Esophagus muscularis mucosa (tissue), 4 donors: ENCODE data around the gene DDIT3. TPM values are rescaled to one million over a fixed set of nuclear protein-coding genes. Genes with fewer than 3 reads are reported as not detected.

ENCODE experiments used
- DNase-seq: peaks from one replicate; pipeline ENCODE4 v3.0.0-alpha.2; 2017; ENCODE audit errors: extremely low spot score
- H3K27ac ChIP-seq, 4 donors: fragments of 200-600 bp; sonication (generic); replicated peaks in 1 of 4; 1 replicate in 3 of 4; 2 replicates in 1 of 4; pipeline ENCODE4 v1.5.1; 2016 to 2019; ENCODE audit warnings: mild to moderate bottlenecking in 1 of 4
- H3K27me3 ChIP-seq, 4 donors: fragments of 200-600 bp; sonication (generic); one replicate each; pipeline versions ENCODE4 v1.5.1 to v1.6.0; 2016 to 2019
- H3K36me3 ChIP-seq, 4 donors: fragments of 200-600 bp; sonication (generic); one replicate each; pipeline ENCODE4 v1.5.1; 2016 to 2019
- H3K4me1 ChIP-seq, 4 donors: fragments of 200-600 bp; sonication (generic); one replicate each; pipeline ENCODE4 v1.5.1; 2016 to 2019
- H3K4me3 ChIP-seq, 4 donors: fragments of 200-600 bp; sonication (generic); 1 replicate in 2 of 4; 2 replicates in 2 of 4; pipeline ENCODE4 v1.5.1; 2016 to 2019; ENCODE audit warnings: mild to moderate bottlenecking in 4 of 4, moderate library complexity in 1 of 4
- H3K9me3 ChIP-seq, 4 donors: fragments of 200-600 bp; sonication (generic); 1 replicate in 3 of 4; 2 replicates in 1 of 4; pipeline ENCODE4 v1.5.1; 2016 to 2019
- EP300 ChIP-seq: sonication (generic); formaldehyde crosslinking; IDR thresholded peaks from one replicate; pipeline ENCODE4 v1.6.1; 2017; ENCODE audit warnings: antibody characterized with exemption
- POLR2A ChIP-seq: fragments of 450-650 bp; IDR thresholded peaks from one replicate; pipeline ENCODE4 v1.6.1; 2017; ENCODE audit warnings: antibody characterized with exemption, moderate library complexity, mild to moderate bottlenecking, low read depth
- POLR2AphosphoS5 ChIP-seq, 2 donors: sonication (generic); formaldehyde crosslinking; IDR thresholded peaks; one replicate each; pipeline ENCODE4 v1.6.1; 2017; ENCODE audit warnings: antibody characterized with exemption in 2 of 2
- WGBS: methylation state at CpG from one replicate; pipeline ENCODE4 v1.1.5; 2018; 5-methylcytosine and 5-hydroxymethylcytosine counted together
- intact Hi-C: fragments of 100-400 bp; cut with DNase I; formaldehyde crosslinking; loops from one replicate; pipeline ENCODE4 v1.15.1; 2023
- total RNA-seq, 4 donors: library from RNA; depleted of rRNA; stranded (reverse); fragments of >200 nt; gene quantifications; one replicate each; pipeline versions ENCODE4 v1.1.0 to v1.2.1, GENCODE V29; 2016
- TF ChIP-seq, protein P1 (sequence below), 3 experiments: fragments of 200-600 bp in 2 of 3; fragments of 450-650 bp in 1 of 3; sonication (generic) in 2 of 3; IDR thresholded peaks; one replicate each; pipeline ENCODE4 v1.5.1; 2017 to 2019; ENCODE audit warnings: antibody characterized with exemption in 3 of 3, mild to moderate bottlenecking in 2 of 3, moderate library complexity in 1 of 3

Gene DDIT3
- total RNA-seq, 4 donors from 2014 or later = 14.4 to 43.9 (median 24.4) TPM

DNA sequence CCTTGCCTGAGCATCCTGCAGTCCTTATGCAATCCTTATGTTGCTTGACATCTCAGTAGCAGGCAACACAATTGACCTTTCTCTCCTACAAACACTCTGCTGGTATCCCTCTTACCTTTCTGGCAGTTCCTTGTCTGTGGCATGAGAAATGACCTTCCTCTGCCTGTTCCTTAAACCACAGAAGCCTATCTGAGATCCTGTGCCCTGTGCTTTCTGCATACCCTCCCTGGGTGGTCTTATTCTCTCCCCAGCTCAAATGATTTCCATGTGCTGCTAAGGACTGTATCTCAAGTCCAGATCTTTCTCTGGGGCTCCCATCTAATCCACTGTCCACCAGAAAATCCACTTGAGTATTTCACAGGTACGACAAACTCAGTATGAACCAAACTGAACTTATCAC is 38.6 kb downstream of the DDIT3 start:
- DNase-seq = no peak
- TF ChIP-seq EP300 (no peak), POLR2AphosphoS5 (IDR thresholded peaks at IDR 0.05) (no peak), POLR2A (no peak)
- TF ChIP-seq, protein P1, sequence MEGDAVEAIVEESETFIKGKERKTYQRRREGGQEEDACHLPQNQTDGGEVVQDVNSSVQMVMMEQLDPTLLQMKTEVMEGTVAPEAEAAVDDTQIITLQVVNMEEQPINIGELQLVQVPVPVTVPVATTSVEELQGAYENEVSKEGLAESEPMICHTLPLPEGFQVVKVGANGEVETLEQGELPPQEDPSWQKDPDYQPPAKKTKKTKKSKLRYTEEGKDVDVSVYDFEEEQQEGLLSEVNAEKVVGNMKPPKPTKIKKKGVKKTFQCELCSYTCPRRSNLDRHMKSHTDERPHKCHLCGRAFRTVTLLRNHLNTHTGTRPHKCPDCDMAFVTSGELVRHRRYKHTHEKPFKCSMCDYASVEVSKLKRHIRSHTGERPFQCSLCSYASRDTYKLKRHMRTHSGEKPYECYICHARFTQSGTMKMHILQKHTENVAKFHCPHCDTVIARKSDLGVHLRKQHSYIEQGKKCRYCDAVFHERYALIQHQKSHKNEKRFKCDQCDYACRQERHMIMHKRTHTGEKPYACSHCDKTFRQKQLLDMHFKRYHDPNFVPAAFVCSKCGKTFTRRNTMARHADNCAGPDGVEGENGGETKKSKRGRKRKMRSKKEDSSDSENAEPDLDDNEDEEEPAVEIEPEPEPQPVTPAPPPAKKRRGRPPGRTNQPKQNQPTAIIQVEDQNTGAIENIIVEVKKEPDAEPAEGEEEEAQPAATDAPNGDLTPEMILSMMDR (IDR thresholded peaks at IDR 0.05) = no peak
- no peaks in the 10 kb centered on the region for H3K4me1 ChIP-seq
- intact Hi-C loops = no loop called here
- peaks cover 0 to 55% (median 8%) of the 10 kb centered on the region in 4 donors for H3K27me3 ChIP-seq
- 68% methylated on average over 1 of the region's 1 CpG for WGBS
- no peak overlapping the region for H3K27ac ChIP-seq
- no peaks in the 10 kb centered on the region for H3K9me3 ChIP-seq
- no peak overlapping the region for H3K4me3 ChIP-seq
- no peaks in the 10 kb centered on the region for H3K36me3 ChIP-seq

DNA sequence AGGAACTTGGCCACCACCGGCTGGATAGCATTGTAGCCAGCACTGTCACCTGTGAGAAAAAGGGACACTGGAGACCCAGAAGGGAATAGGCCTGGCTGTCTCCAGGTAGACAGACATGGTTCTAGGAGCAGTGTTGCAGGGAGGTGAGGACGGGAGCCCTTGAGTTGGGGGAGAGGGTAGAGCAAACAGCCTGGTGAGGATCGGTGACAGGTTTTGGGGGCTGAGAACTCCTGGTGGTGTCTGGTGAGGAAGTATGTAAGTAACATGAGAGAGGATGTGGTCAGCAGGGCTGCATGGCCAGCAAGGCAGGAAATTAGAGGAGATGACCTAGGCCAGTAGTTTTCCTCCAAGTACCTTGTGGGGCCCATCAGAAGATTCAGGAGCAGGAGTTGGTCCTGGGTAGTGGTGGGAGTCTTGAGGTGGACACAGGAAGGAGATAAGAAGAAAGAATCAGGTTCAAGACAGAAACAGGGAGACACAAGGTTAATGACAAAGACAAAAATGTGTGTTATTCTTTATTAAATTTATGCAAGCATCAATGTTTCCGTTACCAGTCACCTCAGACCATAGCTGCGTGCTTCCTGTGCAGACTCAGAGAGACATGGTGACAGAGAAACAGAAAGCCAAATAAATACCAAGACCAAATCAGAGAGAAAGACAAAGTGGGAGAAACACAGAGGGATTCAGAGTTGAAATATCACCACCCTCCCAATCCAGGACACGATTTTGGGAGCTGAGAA is 40.8 kb downstream of the DDIT3 start, which contains the start of gene ARHGAP9:
ARHGAP9 (minus strand) TSS at position 491 of the 740 bp plus-strand sequence; CDS start at position 31, 460 bp downstream.
- TF ChIP-seq POLR2AphosphoS5 (IDR thresholded peaks at IDR 0.05) = no peak
- peak within 1 kb of the TSS in 3 of 4 donors; percentile 28 to 60 (median 39) for H3K27ac ChIP-seq
- H3K36me3 ChIP-seq = no peaks in the 10 kb centered on the region
- H3K4me1 ChIP-seq = peaks cover 13 to 20% (median 18%) of the 10 kb centered on the region in 4 donors
- H3K27me3 ChIP-seq = peaks cover 0 to 76% (median 26%) of the 10 kb centered on the region in 4 donors
- WGBS = 64% methylated on average over 5 of the region's 6 CpGs
- H3K4me3 ChIP-seq = no peak within 1 kb of the TSS
- no peak for DNase-seq
- H3K9me3 ChIP-seq = no peaks in the 10 kb centered on the region
- intact Hi-C loops = no loop called here

DNA sequence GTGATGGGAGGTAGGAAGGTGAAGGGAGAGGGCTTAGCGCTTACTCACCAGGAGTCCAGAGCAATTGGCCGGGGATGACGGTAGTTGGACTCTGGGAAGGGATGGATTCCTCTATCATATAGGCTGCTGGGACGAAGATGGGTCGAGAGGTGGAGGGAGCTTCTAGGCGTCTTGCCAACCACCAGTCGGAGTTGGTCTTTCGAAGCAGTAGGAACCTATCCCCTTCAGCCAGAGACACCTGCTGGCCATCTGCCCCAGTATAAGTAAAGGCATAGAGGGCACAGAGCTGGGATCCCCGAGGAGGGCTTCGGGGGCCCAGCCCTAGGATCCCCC is 41.3 kb downstream of the DDIT3 start:
- no peaks in the 10 kb centered on the region for H3K36me3 ChIP-seq

DNA sequence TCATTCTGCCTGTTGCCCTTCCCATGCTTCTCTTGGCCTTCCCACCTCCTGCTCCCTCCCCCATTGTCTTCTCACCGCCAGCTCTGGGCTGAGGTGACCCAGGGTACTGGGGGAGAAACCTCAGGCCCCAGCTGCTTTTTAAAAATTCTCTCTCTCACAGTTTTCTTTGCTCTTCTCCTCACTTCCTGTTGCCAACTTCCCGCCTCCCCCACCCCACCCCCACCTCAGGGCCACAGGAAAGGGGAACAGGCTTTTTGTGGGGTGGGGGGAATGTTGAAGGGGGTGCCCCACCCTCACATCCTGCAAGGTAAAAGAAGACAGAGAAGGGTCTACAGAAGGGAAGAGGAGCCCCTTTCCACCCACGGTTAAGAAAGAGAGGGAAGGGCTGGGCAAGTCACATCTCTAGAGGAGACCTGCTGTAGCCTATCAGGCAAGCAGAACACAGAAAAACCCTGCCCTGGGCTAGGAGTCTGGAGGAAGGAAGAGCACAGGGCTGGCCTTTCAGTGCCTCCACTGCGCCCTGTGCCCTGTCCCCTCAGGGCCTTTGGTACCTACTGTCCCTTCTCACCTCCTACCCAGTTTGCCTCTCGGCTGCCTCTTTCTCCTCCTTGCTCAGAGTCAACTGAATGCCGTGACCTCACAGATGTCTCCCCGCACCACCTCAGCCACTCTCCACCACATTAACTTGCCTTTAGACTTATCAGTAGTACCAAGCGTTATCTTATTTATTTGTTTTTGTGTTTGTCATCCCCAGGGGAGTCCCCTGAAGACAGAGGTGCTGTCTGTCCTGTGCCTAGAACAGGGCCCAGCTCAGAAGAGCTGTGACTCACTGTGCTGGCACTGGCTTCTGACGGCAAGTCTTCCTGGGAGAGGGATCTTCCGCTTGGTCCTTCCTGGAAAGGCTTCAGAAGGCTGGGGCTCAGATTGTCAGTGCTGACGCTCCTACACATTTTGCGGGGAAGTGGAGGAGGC is 42.3 kb downstream of the DDIT3 start:
- Histone ChIP-seq H3K27me3 (peaks cover 0 to 83% (median 32%) of the 10 kb centered on the region in 4 donors), H3K36me3 (no peaks in the 10 kb centered on the region), H3K4me1 (peaks cover 13 to 20% (median 18%) of the 10 kb centered on the region in 4 donors), H3K4me3 (peak overlapping the region; percentile 46 to 59 (median 50)), H3K9me3 (no peaks in the 10 kb centered on the region), H3K27ac (peak overlapping the region; percentile 28 to 60 (median 35))
- intact Hi-C loops = no loop called here
- no peak for DNase-seq
- TF ChIP-seq EP300 (no peak), POLR2AphosphoS5 (IDR thresholded peaks at IDR 0.05) (peak in 1 of 2 donors; percentile 39)
- WGBS = 64% methylated on average over 11 of the region's 12 CpGs

More for the DNA sequence above, 41.3 kb downstream of the DDIT3 start:
- Histone ChIP-seq H3K27ac (peak overlapping the region in 2 of 4 donors; percentile 15 to 39), H3K27me3 (peaks cover 0 to 82% (median 29%) of the 10 kb centered on the region in 4 donors), H3K4me3 (no peak overlapping the region), H3K9me3 (no peaks in the 10 kb centered on the region), H3K4me1 (peaks cover 13 to 20% (median 18%) of the 10 kb centered on the region in 4 donors)
- WGBS = 83% methylated on average over 8 of the region's 10 CpGs
- no peak for DNase-seq
- intact Hi-C loops = no loop called here
- TF ChIP-seq POLR2A (no peak), EP300 (no peak), POLR2AphosphoS5 (IDR thresholded peaks at IDR 0.05) (no peak)
- TF ChIP-seq, protein P1 (IDR thresholded peaks at IDR 0.05) = no peak

DNA sequence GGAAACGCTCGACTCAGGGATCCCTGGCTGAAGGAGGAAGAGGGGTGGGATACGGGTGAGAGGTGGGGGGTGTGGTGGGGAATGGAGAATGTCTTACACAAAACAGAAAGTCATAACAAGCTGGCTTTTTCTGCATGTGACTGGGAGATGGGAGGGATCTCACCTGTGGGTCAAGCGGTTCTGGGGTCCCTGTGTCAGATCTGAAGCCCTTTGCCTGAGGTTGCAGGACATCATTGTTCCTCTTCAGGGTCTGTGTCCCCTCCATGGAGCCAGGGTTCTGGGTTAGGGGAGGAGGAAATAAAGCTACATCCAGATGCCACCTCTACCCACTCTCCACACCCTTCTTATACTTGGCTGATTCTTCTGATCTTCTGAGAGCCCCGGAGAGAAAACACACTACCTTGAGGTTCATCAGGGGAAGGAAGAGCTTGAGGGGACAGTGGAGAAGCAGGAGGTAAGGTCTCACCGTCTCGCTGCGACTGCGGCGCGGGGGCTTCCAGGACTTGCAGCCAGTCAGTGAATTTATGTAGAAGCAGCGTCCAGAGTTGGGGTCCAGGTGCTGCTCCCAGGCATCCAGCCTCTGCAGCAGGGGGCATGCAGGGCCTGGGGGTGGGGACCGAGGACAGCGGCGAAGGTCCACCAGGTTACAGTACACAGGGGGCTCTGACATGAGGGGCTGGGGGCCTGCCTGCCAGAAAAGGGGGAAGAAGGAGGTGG is 43.2 kb downstream of the DDIT3 start:
- Histone ChIP-seq H3K27ac (peak overlapping the region; percentile 28 to 60 (median 32)), H3K4me3 (peak overlapping the region; percentile 46 to 59 (median 50)), H3K27me3 (peaks cover 0 to 79% (median 32%) of the 10 kb centered on the region in 4 donors), H3K4me1 (peaks cover 13 to 20% (median 18%) of the 10 kb centered on the region in 4 donors), H3K36me3 (no peaks in the 10 kb centered on the region), H3K9me3 (no peaks in the 10 kb centered on the region)
- 70% methylated on average over 12 of the region's 15 CpGs for WGBS
- no peak for DNase-seq
- no peak for TF ChIP-seq EP300
- intact Hi-C loops = no loop called here
